ENCODE measurements around the gene GLIPR2.
"Not testable (repeated sequence)": the region's sequence is repeated elsewhere in the genome, so short reads cannot be mapped to it uniquely, and the experiment has no call there.

The GLIPR2 gene, protein sequence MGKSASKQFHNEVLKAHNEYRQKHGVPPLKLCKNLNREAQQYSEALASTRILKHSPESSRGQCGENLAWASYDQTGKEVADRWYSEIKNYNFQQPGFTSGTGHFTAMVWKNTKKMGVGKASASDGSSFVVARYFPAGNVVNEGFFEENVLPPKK

DNA sequence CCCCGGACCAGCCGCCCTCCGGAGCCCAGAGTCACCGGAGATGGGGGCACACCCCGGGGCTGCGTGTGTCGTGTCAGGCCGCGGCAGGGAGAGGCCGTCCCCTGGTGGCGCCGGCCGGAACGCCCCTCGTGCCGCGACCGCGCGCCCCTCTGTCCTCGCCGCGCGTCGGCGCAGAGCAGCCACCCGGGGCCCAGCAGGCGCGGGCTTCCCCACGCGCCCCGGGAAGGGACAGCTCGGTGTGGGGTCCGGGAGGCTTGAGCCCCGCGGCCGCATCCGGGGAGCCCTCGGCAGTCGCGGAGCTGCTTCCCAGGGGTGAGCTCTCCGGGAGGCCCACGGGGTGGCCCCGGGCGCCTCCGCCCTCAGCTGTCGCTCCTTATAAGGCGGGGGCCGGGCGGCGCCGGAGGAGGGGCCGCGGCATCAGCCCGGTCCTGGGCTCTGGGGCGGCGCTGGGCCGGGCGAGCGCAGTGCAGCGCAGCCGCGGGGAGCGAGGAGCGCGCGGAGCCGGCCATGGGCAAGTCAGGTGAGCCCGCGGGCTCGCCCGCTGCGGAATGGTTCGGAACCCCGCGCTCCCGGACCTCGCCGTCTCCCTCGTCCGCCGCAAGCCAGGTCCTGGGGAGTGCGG, at the start of gene GLIPR2:
Gene GLIPR2, plus strand, starts transcription at position 462 of the 622 bp plus-strand sequence. Its CDS starts 46 bp downstream, at position 508.
- peak; percentile 73 for DNase-seq (ENCODE audit: low read depth)

GRCh38 chr9:36087054-36087453, 49.5 kb upstream of the GLIPR2 start:
- not testable (repeated sequence) for DNase-seq (ENCODE audit: low read depth)

DNA sequence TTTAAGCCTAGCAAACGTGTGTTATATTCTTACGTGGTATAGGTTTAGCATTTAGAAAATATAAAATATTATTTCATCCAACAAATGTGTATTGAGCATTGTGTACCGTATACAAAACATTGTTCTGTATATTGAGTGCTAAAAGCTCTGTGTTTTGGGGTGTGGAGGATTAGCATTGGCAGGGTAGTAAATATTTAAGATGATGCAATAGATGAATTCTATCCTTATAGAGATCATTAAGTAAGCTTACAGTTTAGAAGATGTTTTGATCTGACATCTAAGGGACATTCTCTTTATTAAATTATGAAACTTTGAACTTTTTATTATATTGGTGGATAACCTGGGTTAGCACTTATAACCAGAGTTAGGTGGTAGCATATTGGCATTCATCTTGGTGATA, 48.5 kb upstream of the GLIPR2 start:
- DNase-seq (ENCODE audit: low read depth): no peak

- DNase-seq (ENCODE audit: low read depth): no peak
Observed at GRCh38 chr9:36091026-36091953, 45.2 kb upstream of the GLIPR2 start.

GRCh38 chr9:36092014-36092413, 44.5 kb upstream of the GLIPR2 start:
- no peak for DNase-seq (ENCODE audit: low read depth)

DNA sequence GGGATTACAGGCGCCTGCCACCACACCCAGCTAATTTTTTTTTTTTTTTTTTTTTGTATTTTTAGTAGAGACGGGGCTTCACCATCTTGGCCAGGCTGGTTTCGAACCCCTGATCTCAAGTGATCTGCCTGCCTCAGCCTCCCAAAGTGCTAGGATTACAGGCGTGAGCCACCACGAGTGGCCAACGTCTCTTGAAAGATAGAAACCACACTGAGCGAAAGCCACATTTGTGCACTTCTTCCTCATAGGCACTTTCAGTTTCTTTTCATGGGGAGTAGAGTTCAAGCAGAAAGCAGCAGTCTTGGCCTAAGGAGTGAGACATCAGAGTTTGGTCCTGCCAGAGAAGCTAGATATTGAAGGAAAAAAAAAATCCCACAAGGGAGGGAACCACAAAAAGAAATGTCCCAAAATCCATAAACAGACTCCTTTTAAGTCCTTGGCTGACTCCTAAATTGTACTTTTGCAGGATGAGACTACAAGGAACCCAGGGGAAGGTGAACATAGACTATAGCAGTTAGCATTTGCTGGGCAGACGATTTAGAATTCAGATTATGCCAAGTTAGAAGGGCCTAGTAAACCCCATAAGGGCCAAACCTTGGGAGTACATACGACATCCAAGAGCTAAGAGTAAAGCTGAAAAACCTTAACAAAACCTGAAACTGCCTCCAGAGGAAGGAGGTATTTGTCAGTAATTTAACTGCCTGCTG, 43.9 kb upstream of the GLIPR2 start:
- peak; percentile 3 for DNase-seq (ENCODE audit: low read depth)

- no peak for DNase-seq (ENCODE audit: low read depth)
Observed at GRCh38 chr9:36093384-36093783, 43.1 kb upstream of the GLIPR2 start.

- DNase-seq (ENCODE audit: low read depth): no peak
Observed at GRCh38 chr9:36099718-36100117, 36.8 kb upstream of the GLIPR2 start.

DNA sequence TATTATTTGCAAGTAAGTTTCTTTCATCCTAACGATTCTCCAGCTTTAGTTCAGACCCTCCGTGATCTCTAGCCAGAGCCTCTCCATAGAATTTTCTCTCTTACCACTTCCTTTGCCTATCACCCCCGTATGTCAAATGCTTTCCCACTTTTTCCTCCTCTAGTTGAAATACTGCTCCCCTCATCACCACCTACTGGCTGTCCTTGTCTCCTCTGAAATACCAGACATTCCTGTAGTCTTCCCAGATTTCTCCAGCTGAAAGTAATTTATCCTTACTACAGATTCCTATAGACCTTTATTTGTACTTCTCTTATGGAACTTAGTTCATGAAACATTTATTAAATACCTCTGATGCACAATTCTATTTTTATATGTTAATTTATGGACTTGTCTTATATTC, 36.0 kb upstream of the GLIPR2 start:
- no peak for DNase-seq (ENCODE audit: low read depth)

DNA sequence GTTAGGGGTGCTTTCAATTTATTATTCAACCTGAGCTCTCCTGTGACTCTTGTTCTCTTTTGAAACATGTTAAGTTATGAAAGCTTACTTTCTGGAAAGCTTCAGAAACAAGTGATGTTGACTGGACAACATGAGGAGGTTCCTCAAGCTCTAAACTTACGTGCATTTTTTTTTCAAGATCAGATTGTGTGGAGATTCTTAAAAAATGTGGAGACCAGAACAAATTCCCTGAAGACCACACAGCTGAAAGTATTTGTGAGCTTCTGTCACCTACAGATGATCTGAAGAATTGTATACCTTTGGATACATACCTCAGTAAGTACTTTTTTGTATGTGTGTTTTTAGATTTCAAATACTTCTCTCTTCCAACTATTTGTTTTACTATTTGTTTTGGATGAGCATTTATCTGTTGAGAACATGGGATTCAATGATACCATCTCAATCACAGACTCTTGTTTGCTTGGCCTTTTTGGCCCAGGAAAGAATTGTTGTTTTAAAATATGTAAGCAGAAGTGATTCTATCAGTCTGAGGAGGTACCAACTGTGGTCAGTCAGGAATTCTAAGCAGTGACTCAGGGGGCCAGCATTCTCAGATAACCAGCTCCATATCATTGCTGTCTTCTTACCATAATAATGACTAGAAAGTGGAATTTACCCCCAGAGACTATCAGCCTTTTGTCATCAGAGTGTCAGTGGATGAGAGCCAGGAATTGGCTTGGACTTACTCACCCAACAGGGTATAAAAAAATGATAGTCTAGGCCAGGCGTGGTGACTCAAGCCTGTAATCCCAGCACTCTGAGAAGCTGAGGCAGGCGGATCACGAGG, 34.4 kb upstream of the GLIPR2 start:
- DNase-seq (ENCODE audit: low read depth): no peak

- DNase-seq (ENCODE audit: low read depth): peak; percentile 81
Observed at GRCh38 chr9:36102742-36103495, 33.6 kb upstream of the GLIPR2 start.

- DNase-seq (ENCODE audit: low read depth): no peak
Observed at GRCh38 chr9:36109071-36109470, 27.5 kb upstream of the GLIPR2 start.

- no peak for DNase-seq (ENCODE audit: low read depth)
Observed at GRCh38 chr9:36110434-36110833, 26.1 kb upstream of the GLIPR2 start.

GRCh38 chr9:36112516-36112915, 24.0 kb upstream of the GLIPR2 start:
- no peak for DNase-seq (ENCODE audit: low read depth)

- no peak for DNase-seq (ENCODE audit: low read depth)
Observed at GRCh38 chr9:36113999-36114398, 22.5 kb upstream of the GLIPR2 start.

- DNase-seq (ENCODE audit: low read depth): no peak
Observed at GRCh38 chr9:36116593-36116992, 19.9 kb upstream of the GLIPR2 start.

DNA sequence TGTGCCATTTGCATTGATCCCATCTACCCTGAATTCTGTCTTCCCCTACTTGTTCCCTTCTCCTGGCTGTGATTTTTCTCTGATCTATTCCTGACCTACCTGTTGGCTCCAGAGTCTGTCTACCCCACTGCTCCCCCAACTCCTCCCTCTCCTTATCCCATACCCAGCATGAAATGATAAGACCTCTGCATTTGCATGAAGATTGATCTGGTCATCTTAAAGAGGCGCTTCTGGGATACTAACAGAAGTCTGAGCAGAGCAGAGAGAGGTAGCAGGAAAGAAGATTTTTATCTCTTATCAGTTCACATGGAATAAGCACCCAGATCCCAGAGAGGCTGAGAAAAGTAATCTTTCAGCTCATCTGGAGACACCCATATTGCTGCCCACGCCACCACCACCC, 18.3 kb upstream of the GLIPR2 start:
- no peak for DNase-seq (ENCODE audit: low read depth)

DNA sequence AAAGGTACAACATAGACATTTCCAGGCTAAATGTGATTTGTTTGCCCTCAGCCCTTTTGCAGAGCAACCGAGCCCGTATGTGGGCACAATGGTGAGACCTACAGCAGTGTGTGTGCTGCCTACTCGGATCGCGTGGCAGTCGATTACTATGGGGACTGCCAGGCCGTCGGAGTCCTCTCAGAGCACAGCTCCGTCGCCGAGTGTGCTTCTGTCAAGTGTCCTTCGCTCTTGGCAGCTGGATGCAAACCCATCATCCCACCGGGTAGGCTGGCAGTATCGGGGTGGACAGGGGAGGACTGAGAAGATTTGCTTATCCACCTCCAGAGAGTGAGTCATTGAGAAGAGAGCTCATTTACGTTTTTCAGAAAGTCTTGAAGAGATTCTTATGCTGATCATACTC, 17.8 kb upstream of the GLIPR2 start:
- DNase-seq (ENCODE audit: low read depth): no peak

DNA sequence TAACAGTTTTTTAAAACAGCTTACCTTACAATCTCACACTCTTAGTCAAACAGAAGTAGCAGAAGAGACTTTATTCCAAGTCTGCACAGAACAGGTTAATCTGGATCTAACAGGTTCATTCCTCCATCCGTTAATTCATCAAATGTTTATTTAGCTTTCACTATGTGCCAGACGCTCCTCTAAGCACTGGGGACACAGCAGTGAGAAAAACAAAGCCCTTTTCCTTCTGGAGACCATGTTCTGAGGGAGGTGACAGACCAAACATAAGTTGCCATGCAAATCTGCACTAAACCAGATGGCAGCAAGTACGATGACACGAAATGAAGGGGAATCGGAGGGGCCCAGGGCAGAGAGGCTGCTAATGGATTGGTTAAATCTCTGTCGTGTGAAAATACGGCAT, 17.1 kb upstream of the GLIPR2 start:
- no peak for DNase-seq (ENCODE audit: low read depth)

GRCh38 chr9:36120705-36121104, 15.8 kb upstream of the GLIPR2 start:
- no peak for DNase-seq (ENCODE audit: low read depth)

GRCh38 chr9:36121971-36122370, 14.6 kb upstream of the GLIPR2 start:
- DNase-seq (ENCODE audit: low read depth): no peak
